Osteoblast (primary cell): ENCODE measurements around the gene INPP4A. TPM values are rescaled to one million over a fixed set of nuclear protein-coding genes. Genes with fewer than 3 reads are reported as not detected.

Experiments
- DNase-seq: peaks from one replicate; pipeline ENCODE4 v3.0.0; 2011; ENCODE audit warnings: low spot score, mixed read lengths; ENCODE audit not compliant: insufficient read length; ENCODE audit errors: missing footprints
- H2AFZ ChIP-seq: 2 replicates; pipeline ENCODE4 v1.6.0; 2011; ENCODE audit warnings: mild to moderate bottlenecking, low read length
- H3K27ac ChIP-seq: 2 replicates; pipeline ENCODE4 v1.5.1; 2011; ENCODE audit warnings: mild to moderate bottlenecking, low read depth, low read length, moderate library complexity
- H3K27me3 ChIP-seq: 2 replicates; pipeline ENCODE4 v1.6.0; 2012; ENCODE audit warnings: mild to moderate bottlenecking, control low read depth, inconsistent platforms, low read length, moderate library complexity; ENCODE audit not compliant: insufficient read depth
- H3K36me3 ChIP-seq: 2 replicates; pipeline ENCODE4 v1.5.1; 2011; ENCODE audit warnings: mild to moderate bottlenecking, low read length, control low read depth, moderate library complexity; ENCODE audit not compliant: insufficient read depth
- H3K4me1 ChIP-seq: 2 replicates; pipeline ENCODE4 v1.5.1; 2011; ENCODE audit warnings: mild to moderate bottlenecking, low read length, control low read depth, moderate library complexity; ENCODE audit not compliant: insufficient read depth
- H3K4me2 ChIP-seq: 2 replicates; pipeline ENCODE4 v1.6.0; 2011; ENCODE audit warnings: mild to moderate bottlenecking, low read length; ENCODE audit not compliant: insufficient read depth
- H3K4me3 ChIP-seq: fragments of 200-600 bp; sonication (generic); 3 replicates; pipeline ENCODE4 v1.5.1; 2012; ENCODE audit warnings: mild to moderate bottlenecking, low read length, inconsistent platforms; ENCODE audit not compliant: insufficient read depth
- H3K79me2 ChIP-seq: 2 replicates; pipeline ENCODE4 v1.6.0; 2012; ENCODE audit warnings: mild to moderate bottlenecking, low read length, control low read depth, inconsistent platforms; ENCODE audit not compliant: insufficient read depth
- H3K9me3 ChIP-seq: 2 replicates; pipeline ENCODE4 v1.5.1; 2011; ENCODE audit warnings: low read depth, low read length, control low read depth
- H4K20me1 ChIP-seq: 2 replicates; pipeline ENCODE4 v1.6.0; 2012; ENCODE audit warnings: mild to moderate bottlenecking, low read length, control low read depth; ENCODE audit not compliant: insufficient read depth
- CTCF ChIP-seq: IDR thresholded peaks from 2 replicates; pipeline ENCODE4 v1.5.1; 2011; ENCODE audit warnings: mild to moderate bottlenecking, low read depth, low read length, moderate library complexity; ENCODE audit errors: extremely low read depth
- total RNA-seq: library from RNA; depleted of rRNA; stranded (reverse); fragments of >200 nt; gene quantifications from 2 replicates; pipeline ENCODE4 v1.2.3, GENCODE V29; 2012

Gene INPP4A
- 25.7 and 25.9 TPM in 2 replicates for total RNA-seq

DNA sequence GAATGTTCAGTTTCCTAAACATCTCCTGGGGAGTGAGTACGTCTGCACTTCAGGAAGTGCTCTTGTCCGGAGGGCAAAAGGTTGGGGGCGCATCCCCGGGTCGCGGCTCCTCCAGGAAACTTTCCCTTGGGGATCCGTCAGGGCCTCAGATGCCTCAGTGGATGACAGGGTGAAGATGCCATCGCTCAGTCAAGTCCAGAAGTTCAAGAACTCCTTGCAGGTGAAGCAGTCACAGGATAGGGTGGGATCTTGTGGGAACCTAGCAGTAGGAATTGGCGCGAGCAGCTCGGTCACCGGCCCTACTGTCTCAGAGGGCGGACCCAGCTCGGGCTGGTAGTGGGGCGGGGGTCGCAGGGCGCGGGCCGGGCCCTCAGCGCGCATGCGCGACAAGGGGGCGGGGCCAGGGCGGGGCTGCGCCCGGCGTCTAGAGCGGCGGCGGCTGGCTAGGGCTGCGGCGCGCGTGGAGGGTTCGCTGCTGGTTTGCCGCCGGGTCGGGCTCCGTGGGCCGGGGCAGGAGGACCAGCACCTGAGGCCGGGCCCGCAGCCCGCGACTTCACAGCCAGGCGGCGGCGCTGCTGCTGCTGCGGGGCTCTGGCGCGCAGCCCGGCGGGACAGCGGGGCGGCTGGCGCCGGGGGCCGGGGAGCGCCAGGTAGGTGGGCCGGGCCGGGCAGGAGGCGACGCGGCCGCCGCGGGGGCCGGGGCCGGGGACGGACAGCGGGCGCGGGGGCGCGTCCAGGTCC, at the start of gene INPP4A:
Gene INPP4A, plus strand, starts transcription at position 423 of the 741 bp plus-strand sequence. CDS start 75,191 bp downstream, outside the sequence.
- no peak for TF ChIP-seq CTCF
- H3K4me2 ChIP-seq: peak within 1 kb of the TSS; percentile 98
- H4K20me1 ChIP-seq: peaks cover 9% of the 10 kb centered on the region
- H3K27me3 ChIP-seq: peaks cover 2% of the 10 kb centered on the region
- no peaks in the 10 kb centered on the region for H3K36me3 ChIP-seq
- no peaks in the 10 kb centered on the region for H3K9me3 ChIP-seq
- peaks cover 16% of the 10 kb centered on the region for H3K4me1 ChIP-seq
- peak within 1 kb of the TSS; percentile 94 for H3K4me3 ChIP-seq
- peak; percentile 97 for DNase-seq
- peak within 1 kb of the TSS; percentile 40 for H3K27ac ChIP-seq
- peak within 1 kb of the TSS; percentile 100 for H2AFZ ChIP-seq
- peaks cover 39% of the 10 kb centered on the region for H3K79me2 ChIP-seq

GRCh38 chr2:98395977-98396376, 48.7 kb upstream of the INPP4A start:
- no peaks in the 10 kb centered on the region for H4K20me1 ChIP-seq
- no peak overlapping the region for H2AFZ ChIP-seq
- no peak overlapping the region for H3K27ac ChIP-seq
- H3K4me1 ChIP-seq: no peaks in the 10 kb centered on the region
- no peak for DNase-seq
- H3K27me3 ChIP-seq: peaks cover 27% of the 10 kb centered on the region
- H3K9me3 ChIP-seq: no peaks in the 10 kb centered on the region
- H3K4me3 ChIP-seq: no peak overlapping the region
- no peaks in the 10 kb centered on the region for H3K79me2 ChIP-seq
- no peak for TF ChIP-seq CTCF
- no peak overlapping the region for H3K4me2 ChIP-seq
- H3K36me3 ChIP-seq: no peaks in the 10 kb centered on the region

- Histone ChIP-seq H3K36me3 (no peaks in the 10 kb centered on the region), H3K27me3 (peaks cover 30% of the 10 kb centered on the region), H3K27ac (no peak overlapping the region), H2AFZ (no peak overlapping the region), H3K9me3 (no peaks in the 10 kb centered on the region), H3K4me3 (no peak overlapping the region), H3K79me2 (no peaks in the 10 kb centered on the region), H4K20me1 (no peaks in the 10 kb centered on the region), H3K4me2 (no peak overlapping the region), H3K4me1 (no peaks in the 10 kb centered on the region)
- DNase-seq: no peak
- TF ChIP-seq CTCF: no peak
These were observed 47.8 kb upstream of the INPP4A start for GRCh38 chr2:98396745-98397355.

DNA sequence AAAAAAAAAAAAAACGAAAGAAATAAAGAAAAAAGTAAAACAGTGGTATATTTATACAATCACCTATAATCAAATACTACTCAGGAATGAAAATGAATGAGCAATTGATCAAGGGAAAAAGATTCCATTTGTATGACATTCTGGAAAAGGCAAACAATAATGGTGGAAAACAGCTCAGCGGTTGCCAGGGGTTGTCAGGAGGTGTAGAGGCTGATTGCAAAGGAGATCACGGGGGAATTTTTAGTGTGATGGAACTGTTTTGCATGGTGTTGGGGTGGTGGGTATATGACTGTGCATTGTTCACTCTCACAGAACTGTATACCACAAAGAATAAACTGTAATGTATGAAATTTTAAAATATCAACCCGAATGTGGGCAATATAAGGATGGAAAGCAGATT, 45.5 kb upstream of the INPP4A start:
- peaks cover 39% of the 10 kb centered on the region for H3K27me3 ChIP-seq
- no peak for TF ChIP-seq CTCF

More for the DNA sequence above, 45.5 kb upstream of the INPP4A start:
- Histone ChIP-seq H3K4me1 (no peaks in the 10 kb centered on the region), H3K79me2 (no peaks in the 10 kb centered on the region), H3K36me3 (no peaks in the 10 kb centered on the region), H3K27ac (no peak overlapping the region), H3K4me3 (no peak overlapping the region), H3K9me3 (no peaks in the 10 kb centered on the region), H4K20me1 (no peaks in the 10 kb centered on the region), H3K4me2 (no peak overlapping the region), H2AFZ (no peak overlapping the region)
- no peak for DNase-seq
